DND-41 (cell line): ENCODE measurements around the gene FAM241B.

Experiments used
- EZH2 ChIP-seq: IDR thresholded peaks from 3 replicates; pipeline ENCODE4 v1.6.1; 2012; ENCODE audit warnings: borderline replicate concordance, low read depth, mild to moderate bottlenecking, moderate library complexity, low read length, inconsistent platforms; ENCODE audit not compliant: severe bottlenecking
- TF ChIP-seq, protein P1 (sequence below): IDR thresholded peaks from 2 replicates; pipeline ENCODE4 v1.5.1; 2012; ENCODE audit warnings: borderline replicate concordance, low read length, moderate library complexity, mild to moderate bottlenecking; ENCODE audit not compliant: poor library complexity, severe bottlenecking; ENCODE audit errors: extremely low read depth

DNA sequence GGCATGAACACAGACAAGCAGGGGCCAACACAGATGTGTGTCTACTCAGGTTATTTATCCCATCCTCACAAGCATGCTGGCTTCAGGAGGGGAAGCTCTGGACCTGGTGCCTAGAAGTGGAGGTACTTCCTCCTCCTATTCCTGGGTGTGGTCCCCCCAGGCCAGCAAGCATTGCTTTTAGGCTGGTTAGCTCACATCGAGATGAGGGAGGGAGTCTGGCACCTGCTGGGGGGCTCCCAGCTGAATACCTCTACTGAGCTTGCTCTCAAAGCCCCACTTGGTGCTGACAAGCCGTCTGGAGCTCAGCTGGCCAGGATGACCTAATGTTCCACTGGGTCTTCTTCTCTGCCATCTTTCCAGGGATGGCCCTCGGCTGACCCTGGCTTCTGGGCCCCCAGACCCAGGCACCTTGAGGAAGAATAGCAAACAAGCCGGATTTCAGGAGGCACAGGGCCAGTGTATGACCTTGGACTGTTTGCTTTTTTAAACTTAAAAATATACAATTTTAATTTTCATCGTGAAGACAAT, 26.8 kb downstream of the FAM241B start:
- TF ChIP-seq, protein P1, sequence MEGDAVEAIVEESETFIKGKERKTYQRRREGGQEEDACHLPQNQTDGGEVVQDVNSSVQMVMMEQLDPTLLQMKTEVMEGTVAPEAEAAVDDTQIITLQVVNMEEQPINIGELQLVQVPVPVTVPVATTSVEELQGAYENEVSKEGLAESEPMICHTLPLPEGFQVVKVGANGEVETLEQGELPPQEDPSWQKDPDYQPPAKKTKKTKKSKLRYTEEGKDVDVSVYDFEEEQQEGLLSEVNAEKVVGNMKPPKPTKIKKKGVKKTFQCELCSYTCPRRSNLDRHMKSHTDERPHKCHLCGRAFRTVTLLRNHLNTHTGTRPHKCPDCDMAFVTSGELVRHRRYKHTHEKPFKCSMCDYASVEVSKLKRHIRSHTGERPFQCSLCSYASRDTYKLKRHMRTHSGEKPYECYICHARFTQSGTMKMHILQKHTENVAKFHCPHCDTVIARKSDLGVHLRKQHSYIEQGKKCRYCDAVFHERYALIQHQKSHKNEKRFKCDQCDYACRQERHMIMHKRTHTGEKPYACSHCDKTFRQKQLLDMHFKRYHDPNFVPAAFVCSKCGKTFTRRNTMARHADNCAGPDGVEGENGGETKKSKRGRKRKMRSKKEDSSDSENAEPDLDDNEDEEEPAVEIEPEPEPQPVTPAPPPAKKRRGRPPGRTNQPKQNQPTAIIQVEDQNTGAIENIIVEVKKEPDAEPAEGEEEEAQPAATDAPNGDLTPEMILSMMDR, result no peak
- no peak for TF ChIP-seq EZH2
